HEK293 (cell line): Measurements from ENCODE around the gene MGAT4C.

ENCODE experiments used
- CTCF ChIA-PET: fragments of 350-600 bp; formaldehyde crosslinking; extraction: SDS; loops from one replicate; lab custom pipeline; 2021; ENCODE audit warnings: antibody characterized with exemption; lab: Yijun Ruan, JAX
- POLR2A ChIA-PET: fragments of 300-600 bp; formaldehyde crosslinking; extraction: SDS; loops from one replicate; lab custom pipeline; 2020; ENCODE audit warnings: antibody characterized with exemption, inconsistent platforms; lab: Yijun Ruan, JAX
- H3K27ac ChIP-seq: fragments of 200-500 bp; sonication (Bioruptor generic); 2 replicates; pipeline ENCODE4 v1.5.1; 2014; ENCODE audit warnings: low read depth, low read length, control low read depth, inconsistent platforms; ENCODE audit errors: extremely low read depth
- H3K36me3 ChIP-seq, 2 experiments: fragments of 200-500 bp in 1 of 2; sonication (Bioruptor generic) in 1 of 2; 1 replicate in 1 of 2; 2 replicates in 1 of 2; pipeline ENCODE4 v1.5.1; 2014 to 2017; ENCODE audit warnings: inconsistent platforms in 2 of 2, low read length in 2 of 2; ENCODE audit not compliant: control insufficient read depth in 2 of 2, insufficient read depth in 1 of 2
- H3K4me1 ChIP-seq: fragments of 200-500 bp; sonication (Bioruptor generic); 2 replicates; pipeline ENCODE4 v1.5.1; 2014; ENCODE audit warnings: mild to moderate bottlenecking, low read length, inconsistent platforms; ENCODE audit not compliant: control insufficient read depth, insufficient read depth
- H3K4me3 ChIP-seq: 2 replicates; pipeline ENCODE4 v1.5.1; 2011; ENCODE audit warnings: low read depth, mild to moderate bottlenecking, control low read depth, low read length, moderate library complexity
- H3K9me3 ChIP-seq: fragments of 200-500 bp; sonication (Bioruptor generic); 2 replicates; pipeline ENCODE4 v1.5.1; 2014; ENCODE audit warnings: low read depth, low read length, inconsistent platforms; ENCODE audit not compliant: control insufficient read depth, insufficient read depth
- GLIS1 ChIP-seq: fragments of 450-650 bp; formaldehyde crosslinking; IDR thresholded peaks from 2 replicates; pipeline ENCODE4 v1.5.1; 2016; ENCODE audit warnings: missing biosample characterization, missing genetic modification characterization
- HOXA7 ChIP-seq: sonication (generic); formaldehyde crosslinking; IDR thresholded peaks from 2 replicates; pipeline ENCODE4 v1.8.1; 2022; ENCODE audit warnings: missing genetic modification reagents, borderline replicate concordance
- IKZF3 ChIP-seq: fragments of 450-650 bp; IDR thresholded peaks from 2 replicates; pipeline ENCODE4 v1.5.0; 2018; ENCODE audit warnings: missing biosample characterization, mild to moderate bottlenecking, missing genetic modification characterization, moderate library complexity
- SP3 ChIP-seq: fragments of 450-650 bp; formaldehyde crosslinking; IDR thresholded peaks from 2 replicates; pipeline ENCODE4 v1.5.1; 2016; ENCODE audit warnings: missing biosample characterization, missing genetic modification characterization
- ZBTB17 ChIP-seq: fragments of 450-650 bp; formaldehyde crosslinking; IDR thresholded peaks from 2 replicates; pipeline ENCODE4 v1.5.1; 2016; ENCODE audit warnings: missing biosample characterization, missing genetic modification characterization
- ZBTB26 ChIP-seq: fragments of 450-650 bp; formaldehyde crosslinking; optimal IDR thresholded peaks from 2 replicates; pipeline ENCODE3; 2016; ENCODE audit warnings: missing biosample characterization, mild to moderate bottlenecking, missing genetic modification characterization
- ZBTB8A ChIP-seq: fragments of 450-650 bp; formaldehyde crosslinking; IDR thresholded peaks from 2 replicates; pipeline ENCODE4 v1.5.1; 2016; ENCODE audit warnings: missing biosample characterization, missing genetic modification characterization
- ZNF138 ChIP-seq: fragments of 450-650 bp; formaldehyde crosslinking; IDR thresholded peaks from 2 replicates; pipeline ENCODE4 v1.5.1; 2016; ENCODE audit warnings: missing biosample characterization, missing genetic modification characterization, borderline replicate concordance
- ZNF146 ChIP-seq: fragments of 450-650 bp; formaldehyde crosslinking; IDR thresholded peaks from 2 replicates; pipeline ENCODE4 v1.5.1; 2016; ENCODE audit warnings: missing biosample characterization, missing genetic modification characterization
- ZNF157 ChIP-seq: fragments of 450-650 bp; formaldehyde crosslinking; IDR thresholded peaks from 2 replicates; pipeline ENCODE4 v1.5.1; 2016; ENCODE audit warnings: missing biosample characterization, missing genetic modification characterization
- ZNF169 ChIP-seq: fragments of 450-650 bp; formaldehyde crosslinking; IDR thresholded peaks from 2 replicates; pipeline ENCODE4 v1.5.1; 2016; ENCODE audit warnings: missing biosample characterization, missing genetic modification characterization
- ZNF175 ChIP-seq: fragments of 450-650 bp; formaldehyde crosslinking; IDR thresholded peaks from 2 replicates; pipeline ENCODE4 v1.5.1; 2016; ENCODE audit warnings: missing biosample characterization, missing genetic modification characterization
- ZNF24 ChIP-seq: fragments of 450-650 bp; formaldehyde crosslinking; IDR thresholded peaks from 2 replicates; pipeline ENCODE4 v1.5.1; 2016; ENCODE audit warnings: missing biosample characterization, missing genetic modification characterization
- ZNF350 ChIP-seq: fragments of 450-650 bp; formaldehyde crosslinking; IDR thresholded peaks from 2 replicates; pipeline ENCODE4 v1.5.0; 2017; ENCODE audit warnings: missing biosample characterization, mild to moderate bottlenecking, missing genetic modification characterization
- ZNF394 ChIP-seq: fragments of 450-650 bp; formaldehyde crosslinking; IDR thresholded peaks from 2 replicates; pipeline ENCODE4 v1.5.1; 2016; ENCODE audit warnings: missing biosample characterization, missing genetic modification characterization, mild to moderate bottlenecking, moderate library complexity, borderline replicate concordance
- ZNF404 ChIP-seq: fragments of 450-650 bp; formaldehyde crosslinking; IDR thresholded peaks from 2 replicates; pipeline ENCODE4 v1.5.1; 2017; ENCODE audit warnings: missing biosample characterization, missing genetic modification characterization
- ZNF423 ChIP-seq: fragments of 450-650 bp; formaldehyde crosslinking; IDR thresholded peaks from 2 replicates; pipeline ENCODE4 v1.5.1; 2016; ENCODE audit warnings: missing biosample characterization, missing genetic modification characterization
- ZNF513 ChIP-seq: fragments of 450-650 bp; IDR thresholded peaks from 2 replicates; pipeline ENCODE4 v1.5.1; 2018; ENCODE audit warnings: missing biosample characterization, missing genetic modification characterization
- ZNF514 ChIP-seq: fragments of 450-650 bp; formaldehyde crosslinking; IDR thresholded peaks from 2 replicates; pipeline ENCODE4 v1.5.1; 2016; ENCODE audit warnings: missing biosample characterization, missing genetic modification characterization
- ZNF518A ChIP-seq: fragments of 450-650 bp; formaldehyde crosslinking; conservative IDR thresholded peaks from 2 replicates; pipeline ENCODE4 v1.5.1; 2016; ENCODE audit warnings: low read depth, missing biosample characterization, missing genetic modification characterization
- ZNF571 ChIP-seq: fragments of 450-650 bp; formaldehyde crosslinking; IDR thresholded peaks from 2 replicates; pipeline ENCODE4 v1.5.0; 2017; ENCODE audit warnings: missing biosample characterization, missing genetic modification characterization
- ZNF580 ChIP-seq: fragments of 450-650 bp; formaldehyde crosslinking; IDR thresholded peaks from 2 replicates; pipeline ENCODE4 v1.5.1; 2016; ENCODE audit warnings: missing biosample characterization, missing genetic modification characterization
- ZNF585B ChIP-seq: fragments of 450-650 bp; formaldehyde crosslinking; IDR thresholded peaks from 2 replicates; pipeline ENCODE4 v1.5.1; 2016; ENCODE audit warnings: missing biosample characterization, missing genetic modification characterization
- ZNF629 ChIP-seq: fragments of 450-650 bp; formaldehyde crosslinking; IDR thresholded peaks from 2 replicates; pipeline ENCODE4 v1.5.1; 2017; ENCODE audit warnings: missing biosample characterization, missing genetic modification characterization
- ZNF747 ChIP-seq: fragments of 450-650 bp; formaldehyde crosslinking; IDR thresholded peaks from 2 replicates; pipeline ENCODE4 v1.5.1; 2016; ENCODE audit warnings: missing biosample characterization, missing genetic modification characterization
- ZNF76 ChIP-seq: fragments of 450-650 bp; formaldehyde crosslinking; IDR thresholded peaks from 2 replicates; pipeline ENCODE4; 2016; ENCODE audit warnings: low read depth, missing biosample characterization, missing genetic modification characterization, borderline replicate concordance

MGAT4C gene

GRCh38 chr12:86018361-86018760, 237.8 kb downstream of the MGAT4C start:
- TF ChIP-seq ZNF350 (tag by site-specific recombination) (no peak), ZNF169 (tag by site-specific recombination) (no peak), ZNF24 (tag by site-specific recombination) (no peak), ZNF571 (tag by site-specific recombination) (no peak), ZNF404 (no peak), ZNF629 (tag by site-specific recombination) (no peak), ZNF423 (no peak), ZNF518A (no peak), ZBTB8A (tag by site-specific recombination) (no peak), ZNF175 (tag by site-specific recombination) (no peak), ZNF585B (tag by site-specific recombination) (no peak), ZNF580 (tag by site-specific recombination) (no peak)
- Histone ChIP-seq H3K27ac (no peak overlapping the region), H3K4me1 (no peaks in the 10 kb centered on the region), H3K9me3 (no peaks in the 10 kb centered on the region), H3K4me3 (no peak overlapping the region), H3K36me3 (no peaks in the 10 kb centered on the region)
- CTCF ChIA-PET, result no interaction called here
- POLR2A ChIA-PET, result no interaction called here

- POLR2A ChIA-PET, result no interaction called here
- Histone ChIP-seq H3K36me3 (no peaks in the 10 kb centered on the region), H3K4me3 (no peak overlapping the region), H3K9me3 (no peaks in the 10 kb centered on the region), H3K4me1 (no peaks in the 10 kb centered on the region), H3K27ac (no peak overlapping the region)
- CTCF ChIA-PET, result no interaction called here
- TF ChIP-seq ZNF580 (tag by site-specific recombination), result no peak
- TF ChIP-seq ZNF138, result no peak
- no peak for TF ChIP-seq ZNF76
- TF ChIP-seq ZNF514 (tag by site-specific recombination), result no peak
- TF ChIP-seq ZBTB26 (tag by site-specific recombination), result no peak
- TF ChIP-seq GLIS1, result no peak
- no peak for TF ChIP-seq ZBTB17
- TF ChIP-seq ZNF394 (tag by site-specific recombination), result no peak
- TF ChIP-seq ZNF747 (tag by site-specific recombination), result no peak
- no peak for TF ChIP-seq ZNF157 (tag by site-specific recombination)
- no peak for TF ChIP-seq ZNF513 (tag by site-specific recombination)
- TF ChIP-seq HOXA7, result no peak
- no peak for TF ChIP-seq SP3 (tag by site-specific recombination)
- no peak for TF ChIP-seq ZNF146
- no peak for TF ChIP-seq IKZF3
Measured at GRCh38 chr12:86015026-86015425, 241.2 kb downstream of the MGAT4C start.
